HepG2 (cell line): ENCODE measurements around the gene XKR7. TPM values are rescaled to one million over a fixed set of nuclear protein-coding genes. Genes with fewer than 3 reads are reported as not detected.

Experiments
- DRAP1 ChIP-seq: IDR thresholded peaks from 2 replicates; pipeline ENCODE4 v1.6.1; 2016; ENCODE audit warnings: missing genetic modification reagents, missing compliant biosample characterization
- E2F2 ChIP-seq: sonication (generic); formaldehyde crosslinking; IDR thresholded peaks from 2 replicates; pipeline ENCODE4 v1.4.0; 2020; ENCODE audit warnings: missing genetic modification reagents, borderline replicate concordance
- HNF1B ChIP-seq: sonication (generic); formaldehyde crosslinking; IDR thresholded peaks from 2 replicates; pipeline ENCODE4 v1.5.1; 2020; ENCODE audit warnings: mild to moderate bottlenecking, moderate library complexity, missing genetic modification reagents
- HNRNPUL1 ChIP-seq: fragments of 200-400 bp; formaldehyde crosslinking; IDR thresholded peaks from 2 replicates; pipeline ENCODE4 v1.6.1; 2017; ENCODE audit warnings: low read depth, mild to moderate bottlenecking, low read length, moderate library complexity
- KDM3A ChIP-seq: IDR thresholded peaks from 2 replicates; pipeline ENCODE4 v1.6.1; 2018; ENCODE audit warnings: low read depth, missing compliant biosample characterization
- MAX ChIP-seq: IDR thresholded peaks from 2 replicates; pipeline ENCODE4 v1.6.1; 2012; ENCODE audit warnings: inconsistent platforms
- SMAD1 ChIP-seq: sonication (generic); formaldehyde crosslinking; IDR thresholded peaks from 2 replicates; pipeline ENCODE4 v1.4.0; 2020; ENCODE audit warnings: missing genetic modification reagents, low read depth, mild to moderate bottlenecking, borderline replicate concordance
- SRY ChIP-seq: sonication (generic); formaldehyde crosslinking; IDR thresholded peaks from 2 replicates; pipeline ENCODE4 v1.8.0; 2022; ENCODE audit warnings: mild to moderate bottlenecking, missing genetic modification reagents
- TMF1 ChIP-seq: sonication (generic); formaldehyde crosslinking; IDR thresholded peaks from 2 replicates; pipeline ENCODE4 v1.8.1; 2022; ENCODE audit warnings: low read depth, missing genetic modification reagents
- ZBTB40 ChIP-seq, 2 experiments: fragments of 450-650 bp in 1 of 2; sonication (generic) in 1 of 2; formaldehyde crosslinking in 1 of 2; IDR thresholded peaks; 2 replicates each; pipeline versions ENCODE4 v1.6.1 to v1.8.0; 2016 to 2022; ENCODE audit warnings: antibody characterized with exemption in 1 of 2, mild to moderate bottlenecking in 1 of 2, missing genetic modification reagents in 1 of 2
- ZGPAT ChIP-seq: IDR thresholded peaks from 2 replicates; pipeline ENCODE4 v1.6.1; 2016; ENCODE audit warnings: mild to moderate bottlenecking
- ZNF816 ChIP-seq: sonication (generic); formaldehyde crosslinking; IDR thresholded peaks from 2 replicates; pipeline ENCODE4 v1.8.0; 2022; ENCODE audit warnings: missing genetic modification reagents, mild to moderate bottlenecking, borderline replicate concordance
- polyA plus RNA-seq, 8 experiments: library from polyadenylated mRNA; depleted of rRNA in 3 of 8; stranded (reverse) in 7 of 8; unstranded in 1 of 8; fragments of >200 nt; fragmentation: Illumina TruSeq in 4 of 8; extraction: Trizol in 4 of 8; gene quantifications; 2 replicates each; pipeline versions ENCODE4 v1.2.1 to v1.2.3, GENCODE V29; 2011 to 2016; ENCODE audit warnings: low read depth in 4 of 8, missing spikeins in 1 of 8, mixed read lengths in 1 of 8; ENCODE audit not compliant: insufficient read depth in 1 of 8
- total RNA-seq, 5 experiments: library from RNA; depleted of rRNA; stranded (reverse); fragments of >200 nt; fragmentation: Illumina TruSeq; extraction: Trizol; gene quantifications; 2 replicates each; pipeline ENCODE4 v1.2.3, GENCODE V29; 2016; ENCODE audit warnings: low read depth in 1 of 5

Gene XKR7
- total and polyA plus RNA-seq, 2 of the 13 experiments (the other 11 are each of a cell fraction or from before 2014, with no cell fraction given) = not detected

- TF ChIP-seq ZBTB40 (IDR thresholded peaks at IDR 0.05) = no peak
- peak; percentile 65 for TF ChIP-seq ZBTB40 (CRISPR knock-in tag; IDR thresholded peaks at IDR 0.05)
- no peak for TF ChIP-seq SMAD1
- peak; percentile 32; the same call in 1 of the 2 replicates for TF ChIP-seq MAX
- TF ChIP-seq HNF1B (CRISPR knock-in tag) = no peak
- peak; percentile 75 for TF ChIP-seq DRAP1 (CRISPR knock-in tag)
- TF ChIP-seq KDM3A = no peak
- TF ChIP-seq HNRNPUL1 = no peak
- TF ChIP-seq E2F2 (CRISPR knock-in tag) = peak; percentile 60; the same call in 1 of the 2 replicates
- no peak for TF ChIP-seq ZNF816 (CRISPR knock-in tag)
- TF ChIP-seq TMF1 (CRISPR knock-in tag) = peak; percentile 74; the same call in 1 of the 2 replicates
- 0 out of 2 replicates have a peak, but pooled peaks have one; percentile 34 for TF ChIP-seq ZGPAT (CRISPR knock-in tag)
- TF ChIP-seq SRY = peak; percentile 77; the same call in 1 of the 2 replicates
These were observed 50.6 kb downstream of the XKR7 start (continued) for GRCh38 chr20:32018269-32019155.
